GM23338 (cell line): ENCODE measurements around the gene SAFB. TPM values are rescaled to one million over a fixed set of nuclear protein-coding genes. Genes with fewer than 3 reads are reported as not detected.
A peak's percentile ranks its signal among the peaks of the same experiment; 100 is the strongest.

ENCODE experiments used
- ATAC-seq: fragments of 200-7000 bp; cut with Tn5 transposase; 3 replicates; pipeline ENCODE4 v1.9.1; 2020
- DNase-seq: peaks from one replicate; pipeline ENCODE4 v3.0.0-alpha.2; 2015; ENCODE audit warnings: low spot score
- H2AFZ ChIP-seq: fragments of 200-600 bp; sonication (generic); 2 replicates; pipeline ENCODE4 v1.8.0; 2016; ENCODE audit warnings: antibody characterized with exemption, mild to moderate bottlenecking, moderate library complexity
- H3F3A ChIP-seq: fragments of 200-600 bp; sonication (generic); replicated peaks from 2 replicates; pipeline ENCODE4 v1.8.0; 2017; ENCODE audit warnings: antibody characterized with exemption, mixed run types, low read depth
- H3K27ac ChIP-seq: fragments of 200-600 bp; sonication (generic); 2 replicates; pipeline ENCODE4 v1.6.1; 2016; ENCODE audit warnings: low read depth
- H3K27me3 ChIP-seq: fragments of 200-600 bp; sonication (generic); 2 replicates; pipeline ENCODE4 v1.8.0; 2016; ENCODE audit warnings: mild to moderate bottlenecking, mixed run types, moderate library complexity; ENCODE audit not compliant: insufficient read depth
- H3K36me3 ChIP-seq: fragments of 200-600 bp; sonication (generic); 2 replicates; pipeline ENCODE4 v1.8.0; 2016; ENCODE audit warnings: mild to moderate bottlenecking; ENCODE audit not compliant: insufficient read depth
- H3K4me1 ChIP-seq: fragments of 200-600 bp; sonication (generic); 2 replicates; pipeline ENCODE4 v1.8.0; 2016; ENCODE audit warnings: mild to moderate bottlenecking, moderate library complexity; ENCODE audit not compliant: insufficient read depth
- H3K4me2 ChIP-seq: fragments of 200-600 bp; sonication (generic); 2 replicates; pipeline ENCODE4 v1.7.1; 2017; ENCODE audit warnings: mixed run types
- H3K4me3 ChIP-seq: fragments of 200-600 bp; sonication (generic); 2 replicates; pipeline ENCODE4 v1.6.1; 2016; ENCODE audit warnings: mixed run types
- H3K79me2 ChIP-seq: fragments of 200-600 bp; sonication (generic); replicated peaks from 2 replicates; pipeline ENCODE4 v1.8.0; 2017; ENCODE audit warnings: mild to moderate bottlenecking; ENCODE audit not compliant: insufficient read depth
- H3K9me2 ChIP-seq: fragments of 200-600 bp; sonication (generic); 2 replicates; pipeline ENCODE4 v1.8.0; 2017; ENCODE audit not compliant: insufficient read depth
- H4K20me1 ChIP-seq: fragments of 200-600 bp; sonication (generic); replicated peaks from 2 replicates; pipeline ENCODE4 v1.8.0; 2017; ENCODE audit warnings: mild to moderate bottlenecking; ENCODE audit not compliant: insufficient read depth
- H3K27ac Mint-ChIP-seq: 2 replicates; pipeline ENCODE4 v1.8.0; 2020; ENCODE audit warnings: inconsistent platforms, mild to moderate bottlenecking, moderate library complexity, mixed read lengths
- H3K27me3 Mint-ChIP-seq: 3 replicates; pipeline ENCODE4 v1.8.0; 2022; ENCODE audit warnings: low read depth, mild to moderate bottlenecking, moderate library complexity, mixed read lengths, inconsistent platforms; ENCODE audit not compliant: insufficient read depth, poor library complexity
- H3K36me3 Mint-ChIP-seq: 3 replicates; pipeline ENCODE4 v1.8.0; 2021; ENCODE audit warnings: low read depth, mild to moderate bottlenecking, inconsistent platforms, moderate library complexity, mixed read lengths
- H3K4me1 Mint-ChIP-seq: 3 replicates; pipeline ENCODE4 v1.8.0; 2020; ENCODE audit warnings: mild to moderate bottlenecking, inconsistent platforms, mixed read lengths
- H3K4me3 Mint-ChIP-seq: 3 replicates; pipeline ENCODE4 v1.8.0; 2021; ENCODE audit warnings: moderate library complexity, mild to moderate bottlenecking, inconsistent platforms, mixed read lengths
- H3K9me3 Mint-ChIP-seq: 3 replicates; pipeline ENCODE4 v1.8.0; 2020; ENCODE audit warnings: moderate library complexity, mild to moderate bottlenecking, inconsistent platforms, mixed read lengths
- CREB1 ChIP-seq: fragments of 250-450 bp; sonication (Bioruptor Pico); IDR thresholded peaks from 2 replicates; pipeline ENCODE4 v1.5.0; 2020; ENCODE audit warnings: low read depth, mild to moderate bottlenecking, moderate library complexity
- EZH2 ChIP-seq: fragments of 200-600 bp; sonication (generic); IDR thresholded peaks from one replicate; pipeline ENCODE4 v1.8.0; 2017; ENCODE audit warnings: antibody characterized with exemption, mild to moderate bottlenecking, low read depth; ENCODE audit not compliant: unreplicated experiment
- EZH2phosphoT487 ChIP-seq: fragments of 200-600 bp; sonication (generic); IDR thresholded peaks from one replicate; pipeline ENCODE4 v1.8.1; 2018; ENCODE audit warnings: antibody characterized with exemption; ENCODE audit not compliant: unreplicated experiment
- JUNB ChIP-seq: IDR thresholded peaks from one replicate; pipeline ENCODE4 v1.6.1; 2016; ENCODE audit warnings: antibody characterized with exemption; ENCODE audit not compliant: unreplicated experiment
- NANOG ChIP-seq: IDR thresholded peaks from 2 replicates; pipeline ENCODE4 v1.6.1; 2016; ENCODE audit warnings: antibody characterized with exemption, borderline replicate concordance
- STAT1 ChIP-seq: IDR thresholded peaks from one replicate; pipeline ENCODE4 v1.6.1; 2016; ENCODE audit warnings: antibody characterized with exemption; ENCODE audit not compliant: unreplicated experiment
- ZNF114 ChIP-seq: fragments of 250-450 bp; sonication (Bioruptor Pico); IDR thresholded peaks from 2 replicates; pipeline ENCODE4 v1.5.0; 2020; ENCODE audit warnings: mild to moderate bottlenecking, moderate library complexity
- polyA plus RNA-seq: library from polyadenylated mRNA; unstranded; fragments of >200 nt; fragmentation: Nextera tagmentation; extraction: Ambion mirVana; gene quantifications from 2 replicates; pipeline ENCODE4 v1.2.1, GENCODE V29; 2016
- total RNA-seq: library from RNA; depleted of rRNA; stranded (reverse); fragments of >200 nt; shearing (Covaris generic); gene quantifications from 2 replicates; pipeline ENCODE4 v1.2.3, GENCODE V29; 2014
- TF ChIP-seq, protein P1 (sequence below), 2 experiments: fragments of 200-600 bp in 1 of 2; sonication (generic) in 1 of 2; conservative IDR thresholded peaks; 2 replicates each; pipeline versions ENCODE4 v1.5.1 to v1.6.1; 2016 to 2017; ENCODE audit warnings: antibody characterized with exemption in 2 of 2, low read depth in 2 of 2, mild to moderate bottlenecking in 2 of 2, moderate library complexity in 1 of 2
- TF ChIP-seq, protein P2 (sequence below): IDR thresholded peaks from one replicate; pipeline ENCODE4 v1.6.1; 2018; ENCODE audit warnings: antibody characterized with exemption; ENCODE audit not compliant: unreplicated experiment

SAFB gene
- total and polyA plus RNA-seq, 2 experiments from 2014 or later, result 85.2 to 109 TPM

DNA sequence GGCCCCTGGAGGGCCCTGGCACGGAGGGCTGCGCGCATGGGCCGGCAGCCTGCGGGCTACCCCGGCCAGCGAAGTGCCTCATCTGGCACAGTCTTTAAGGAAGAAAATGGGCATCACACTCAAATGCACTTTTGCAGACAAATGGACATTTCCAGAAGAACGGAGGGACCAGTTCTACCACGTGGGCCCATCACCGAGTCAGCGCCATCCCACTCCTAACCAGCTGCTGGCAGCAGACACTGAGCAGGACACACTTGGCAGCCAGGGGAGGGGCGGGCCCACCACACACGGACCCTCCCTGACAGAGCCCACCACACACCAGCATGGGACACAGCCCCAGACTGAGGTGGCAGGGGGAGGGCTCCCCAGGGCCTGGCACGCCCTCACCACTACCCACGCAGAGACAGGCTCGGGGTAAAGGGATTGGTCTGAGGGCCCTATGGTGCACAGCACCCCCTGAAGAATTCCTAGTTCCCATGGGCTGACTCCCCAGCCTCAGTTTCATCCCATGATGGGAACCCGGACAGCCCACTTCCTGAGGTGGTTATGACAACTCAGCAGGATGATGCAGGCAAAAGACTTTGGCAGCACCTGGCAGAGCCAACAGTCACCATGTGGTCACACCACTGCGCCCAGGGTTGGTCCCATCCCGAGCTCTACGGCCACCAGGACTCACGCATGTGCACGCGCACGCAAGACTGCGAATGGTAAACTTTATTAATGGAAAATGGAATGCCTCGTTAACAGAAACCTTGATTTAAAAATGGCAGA, 36.4 kb upstream of the SAFB start:
- peak overlapping the region; percentile 74 for H3K4me2 ChIP-seq

More for the DNA sequence above, 36.4 kb upstream of the SAFB start:
- H3K27me3 Mint-ChIP-seq, result peaks cover 9% of the 10 kb centered on the region
- peak overlapping the region; percentile 86 for H3K27ac ChIP-seq
- H3K36me3 Mint-ChIP-seq, result peaks cover 39% of the 10 kb centered on the region
- H3K4me1 ChIP-seq, result peaks cover 14% of the 10 kb centered on the region; the same call in 1 of the 2 replicates
- peak overlapping the region; percentile 40; the same call in 1 of the 2 replicates for H3K4me3 ChIP-seq
- H3F3A ChIP-seq, result peaks cover 8% of the 10 kb centered on the region
- ATAC-seq, result peak; percentile 5
- no peak overlapping the region for H2AFZ ChIP-seq
- H3K9me3 Mint-ChIP-seq, result no peaks in the 10 kb centered on the region; the same call in 2 of the 3 replicates
- peaks cover 39% of the 10 kb centered on the region for H3K4me1 Mint-ChIP-seq
- TF ChIP-seq STAT1 (no peak), NANOG (no peak), ZNF114 (CRISPR knock-in tag) (no peak), EZH2phosphoT487 (no peak), EZH2 (no peak), CREB1 (CRISPR knock-in tag) (no peak), JUNB (no peak)
- TF ChIP-seq, protein P1, sequence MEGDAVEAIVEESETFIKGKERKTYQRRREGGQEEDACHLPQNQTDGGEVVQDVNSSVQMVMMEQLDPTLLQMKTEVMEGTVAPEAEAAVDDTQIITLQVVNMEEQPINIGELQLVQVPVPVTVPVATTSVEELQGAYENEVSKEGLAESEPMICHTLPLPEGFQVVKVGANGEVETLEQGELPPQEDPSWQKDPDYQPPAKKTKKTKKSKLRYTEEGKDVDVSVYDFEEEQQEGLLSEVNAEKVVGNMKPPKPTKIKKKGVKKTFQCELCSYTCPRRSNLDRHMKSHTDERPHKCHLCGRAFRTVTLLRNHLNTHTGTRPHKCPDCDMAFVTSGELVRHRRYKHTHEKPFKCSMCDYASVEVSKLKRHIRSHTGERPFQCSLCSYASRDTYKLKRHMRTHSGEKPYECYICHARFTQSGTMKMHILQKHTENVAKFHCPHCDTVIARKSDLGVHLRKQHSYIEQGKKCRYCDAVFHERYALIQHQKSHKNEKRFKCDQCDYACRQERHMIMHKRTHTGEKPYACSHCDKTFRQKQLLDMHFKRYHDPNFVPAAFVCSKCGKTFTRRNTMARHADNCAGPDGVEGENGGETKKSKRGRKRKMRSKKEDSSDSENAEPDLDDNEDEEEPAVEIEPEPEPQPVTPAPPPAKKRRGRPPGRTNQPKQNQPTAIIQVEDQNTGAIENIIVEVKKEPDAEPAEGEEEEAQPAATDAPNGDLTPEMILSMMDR (conservative IDR thresholded peaks at IDR 0.05; ENCODE audit: low read depth in 2 of 2), result no peak
- TF ChIP-seq, protein P2, sequence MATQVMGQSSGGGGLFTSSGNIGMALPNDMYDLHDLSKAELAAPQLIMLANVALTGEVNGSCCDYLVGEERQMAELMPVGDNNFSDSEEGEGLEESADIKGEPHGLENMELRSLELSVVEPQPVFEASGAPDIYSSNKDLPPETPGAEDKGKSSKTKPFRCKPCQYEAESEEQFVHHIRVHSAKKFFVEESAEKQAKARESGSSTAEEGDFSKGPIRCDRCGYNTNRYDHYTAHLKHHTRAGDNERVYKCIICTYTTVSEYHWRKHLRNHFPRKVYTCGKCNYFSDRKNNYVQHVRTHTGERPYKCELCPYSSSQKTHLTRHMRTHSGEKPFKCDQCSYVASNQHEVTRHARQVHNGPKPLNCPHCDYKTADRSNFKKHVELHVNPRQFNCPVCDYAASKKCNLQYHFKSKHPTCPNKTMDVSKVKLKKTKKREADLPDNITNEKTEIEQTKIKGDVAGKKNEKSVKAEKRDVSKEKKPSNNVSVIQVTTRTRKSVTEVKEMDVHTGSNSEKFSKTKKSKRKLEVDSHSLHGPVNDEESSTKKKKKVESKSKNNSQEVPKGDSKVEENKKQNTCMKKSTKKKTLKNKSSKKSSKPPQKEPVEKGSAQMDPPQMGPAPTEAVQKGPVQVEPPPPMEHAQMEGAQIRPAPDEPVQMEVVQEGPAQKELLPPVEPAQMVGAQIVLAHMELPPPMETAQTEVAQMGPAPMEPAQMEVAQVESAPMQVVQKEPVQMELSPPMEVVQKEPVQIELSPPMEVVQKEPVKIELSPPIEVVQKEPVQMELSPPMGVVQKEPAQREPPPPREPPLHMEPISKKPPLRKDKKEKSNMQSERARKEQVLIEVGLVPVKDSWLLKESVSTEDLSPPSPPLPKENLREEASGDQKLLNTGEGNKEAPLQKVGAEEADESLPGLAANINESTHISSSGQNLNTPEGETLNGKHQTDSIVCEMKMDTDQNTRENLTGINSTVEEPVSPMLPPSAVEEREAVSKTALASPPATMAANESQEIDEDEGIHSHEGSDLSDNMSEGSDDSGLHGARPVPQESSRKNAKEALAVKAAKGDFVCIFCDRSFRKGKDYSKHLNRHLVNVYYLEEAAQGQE, result no peak
- no peaks in the 10 kb centered on the region for H3K9me2 ChIP-seq
- H4K20me1 ChIP-seq, result peaks cover 3% of the 10 kb centered on the region; the same call in 1 of the 2 replicates
- 0 out of 2 replicates have a peak overlapping the region, but pooled peaks have one; percentile 75 for H3K27ac Mint-ChIP-seq
- peak overlapping the region; percentile 64 for H3K4me3 Mint-ChIP-seq
- DNase-seq, result no peak
- no peaks in the 10 kb centered on the region for H3K27me3 ChIP-seq
- peaks cover 6% of the 10 kb centered on the region; the same call in 1 of the 2 replicates for H3K36me3 ChIP-seq
- H3K79me2 ChIP-seq, result no peaks in the 10 kb centered on the region; the same call in 1 of the 2 replicates
